H1 (cell line): Measurements from ENCODE around the gene PRRX1. TPM values are rescaled to one million over a fixed set of nuclear protein-coding genes. Genes with fewer than 3 reads are reported as not detected.

Source experiments
- CTCF ChIA-PET: fragments of 300-600 bp; sonication (Branson Sonifier 250); formaldehyde crosslinking; loops from one replicate; lab custom pipeline; 2021; ENCODE audit not compliant: partially characterized antibody; lab: Charles Lee
- POLR2A ChIA-PET: fragments of 300-600 bp; sonication (Branson Sonifier 250); formaldehyde crosslinking; loops from one replicate; lab custom pipeline; 2021; ENCODE audit warnings: inconsistent platforms; ENCODE audit not compliant: partially characterized antibody; lab: Charles Lee
- DNase-seq, 2 experiments: peaks; one replicate each; pipeline versions ENCODE4 v3.0.0 to v3.0.0-alpha.2; 2010 to 2022; ENCODE audit warnings: low spot score in 2 of 2, low read depth in 1 of 2, mixed read lengths in 1 of 2
- FAIRE-seq: peaks from 2 replicates; lab custom pipeline; 2011; peaks lifted over from hg19 to GRCh38; lab: Jason Lieb, UNC
- H2AFZ ChIP-seq: 2 replicates; pipeline ENCODE4 v1.8.1; 2012; ENCODE audit warnings: low read length, inconsistent platforms
- H2AK5ac ChIP-seq: 2 replicates; pipeline ENCODE4 v1.6.1; 2013; ENCODE audit warnings: low read depth, low read length
- H2BK120ac ChIP-seq: replicated peaks from 2 replicates; pipeline ENCODE3; 2013; ENCODE audit warnings: low read depth, low read length, inconsistent platforms
- H2BK12ac ChIP-seq: 2 replicates; pipeline ENCODE4 v1.6.1; 2013; ENCODE audit warnings: low read depth, low read length
- H2BK15ac ChIP-seq: 2 replicates; pipeline ENCODE4 v1.6.1; 2013; ENCODE audit warnings: low read length
- H2BK20ac ChIP-seq: 2 replicates; pipeline ENCODE4 v1.6.1; 2013; ENCODE audit warnings: low read length
- H2BK5ac ChIP-seq: 2 replicates; pipeline ENCODE4 v1.6.1; 2013; ENCODE audit warnings: low read depth, low read length
- H3K14ac ChIP-seq: 2 replicates; pipeline ENCODE4 v1.6.1; 2013; ENCODE audit warnings: inconsistent platforms; ENCODE audit not compliant: insufficient read length
- H3K18ac ChIP-seq: 2 replicates; pipeline ENCODE4 v1.6.1; 2013; ENCODE audit warnings: low read length; ENCODE audit errors: extremely low read depth
- H3K23ac ChIP-seq: 2 replicates; pipeline ENCODE4 v1.6.1; 2013; ENCODE audit warnings: inconsistent platforms; ENCODE audit not compliant: insufficient read length
- H3K23me2 ChIP-seq: 2 replicates; pipeline ENCODE4 v1.6.1; 2013; ENCODE audit warnings: low read depth, low read length
- H3K27ac ChIP-seq: 2 replicates; pipeline ENCODE4 v1.6.1; 2011; ENCODE audit warnings: low read depth, low read length, inconsistent platforms
- H3K27me3 ChIP-seq, 4 experiments: replicated peaks in 1 of 4; 1 replicate in 1 of 4; 2 replicates in 3 of 4; pipeline versions ENCODE4 v1.6.1 to v1.8.1; 2011 to 2013; ENCODE audit warnings: low read length in 3 of 4, mild to moderate bottlenecking in 3 of 4, inconsistent platforms in 2 of 4, mixed read lengths in 2 of 4, moderate library complexity in 1 of 4; ENCODE audit not compliant: control insufficient read depth in 3 of 4, insufficient read depth in 3 of 4; ENCODE audit errors: extremely low read depth in 1 of 4
- H3K36me3 ChIP-seq, 4 experiments: 2 replicates each; pipeline versions ENCODE4 v1.6.1 to v1.8.1; 2011 to 2013; ENCODE audit warnings: mild to moderate bottlenecking in 4 of 4, low read length in 3 of 4, moderate library complexity in 2 of 4, control low read depth in 1 of 4, inconsistent platforms in 1 of 4; ENCODE audit not compliant: insufficient read depth in 4 of 4, control insufficient read depth in 2 of 4
- H3K4ac ChIP-seq: replicated peaks from 2 replicates; pipeline ENCODE3; 2013; ENCODE audit warnings: low read length, low read depth, mixed read lengths, inconsistent platforms; ENCODE audit not compliant: insufficient read length
- H3K4me1 ChIP-seq, 4 experiments: replicated peaks in 1 of 4; 1 replicate in 1 of 4; 2 replicates in 3 of 4; pipeline versions ENCODE4 v1.6.1 to v1.8.1; 2011 to 2013; ENCODE audit warnings: low read length in 3 of 4, inconsistent platforms in 2 of 4, mixed read lengths in 1 of 4; ENCODE audit not compliant: insufficient read depth in 4 of 4, control insufficient read depth in 3 of 4
- H3K4me2 ChIP-seq, 2 experiments: 2 replicates each; pipeline versions ENCODE4 v1.6.1 to v1.8.1; 2011 to 2013; ENCODE audit warnings: low read depth in 2 of 2, low read length in 2 of 2, control low read depth in 1 of 2, inconsistent platforms in 1 of 2, mild to moderate bottlenecking in 1 of 2; ENCODE audit not compliant: insufficient read depth in 1 of 2
- H3K4me3 ChIP-seq, 4 experiments: fragments of 200-600, 300-600 bp in 1 of 4; sonication (generic), shearing (Covaris generic), sonication (Bioruptor Twin) in 1 of 4; 2 replicates each; pipeline versions ENCODE4 v1.5.1 to v1.8.1; 2011 to 2016; ENCODE audit warnings: low read length in 4 of 4, low read depth in 3 of 4, control low read depth in 2 of 4, inconsistent platforms in 2 of 4, mild to moderate bottlenecking in 2 of 4, mixed read lengths in 1 of 4, moderate library complexity in 1 of 4; ENCODE audit not compliant: insufficient read depth in 2 of 4; ENCODE audit errors: extremely low read depth in 1 of 4
- H3K56ac ChIP-seq: replicated peaks from 2 replicates; pipeline ENCODE3; 2013; ENCODE audit warnings: low read depth, mild to moderate bottlenecking, mixed read lengths, low read length, inconsistent platforms; ENCODE audit not compliant: insufficient read length
- H3K79me1 ChIP-seq: 2 replicates; pipeline ENCODE4 v1.6.1; 2013; ENCODE audit warnings: low read depth, low read length, control low read depth
- H3K79me2 ChIP-seq, 2 experiments: 2 replicates each; pipeline versions ENCODE4 v1.6.1 to v1.8.1; 2012 to 2013; ENCODE audit warnings: low read length in 2 of 2, mild to moderate bottlenecking in 2 of 2, inconsistent platforms in 1 of 2; ENCODE audit not compliant: insufficient read depth in 2 of 2, control insufficient read depth in 1 of 2
- H3K9ac ChIP-seq, 4 experiments: replicated peaks in 1 of 4; 1 replicate in 1 of 4; 2 replicates in 3 of 4; pipeline versions ENCODE4 v1.6.1 to v1.8.1; 2011 to 2013; ENCODE audit warnings: low read depth in 3 of 4, low read length in 3 of 4, control low read depth in 2 of 4, mild to moderate bottlenecking in 2 of 4, moderate library complexity in 2 of 4, inconsistent platforms in 1 of 4; ENCODE audit errors: extremely low read depth in 1 of 4
- H3K9me3 ChIP-seq, 2 experiments: 2 replicates each; pipeline versions ENCODE4 v1.6.1 to v1.8.1; 2012 to 2013; ENCODE audit warnings: mild to moderate bottlenecking in 2 of 2, moderate library complexity in 2 of 2, control low read depth in 1 of 2, inconsistent platforms in 1 of 2, low read depth in 1 of 2, low read length in 1 of 2, mixed read lengths in 1 of 2; ENCODE audit not compliant: insufficient read depth in 2 of 2
- H4K20me1 ChIP-seq, 2 experiments: replicated peaks in 1 of 2; 2 replicates each; pipeline versions ENCODE3 to v1.8.1; 2011 to 2013; ENCODE audit warnings: inconsistent platforms in 2 of 2, low read length in 2 of 2, mild to moderate bottlenecking in 1 of 2; ENCODE audit not compliant: insufficient read depth in 2 of 2, control insufficient read depth in 1 of 2
- H4K5ac ChIP-seq: 2 replicates; pipeline ENCODE4 v1.6.1; 2013; ENCODE audit warnings: low read length, low read depth, mixed read lengths, inconsistent platforms; ENCODE audit not compliant: insufficient read length
- H4K8ac ChIP-seq: 2 replicates; pipeline ENCODE4 v1.8.0; 2013; ENCODE audit warnings: mild to moderate bottlenecking, moderate library complexity, low read length, inconsistent platforms; ENCODE audit not compliant: insufficient read depth; ENCODE audit errors: extremely low read depth
- H4K91ac ChIP-seq: replicated peaks from 2 replicates; pipeline ENCODE3; 2013; ENCODE audit warnings: low read length, mixed read lengths, inconsistent platforms; ENCODE audit not compliant: insufficient read length
- CTCF ChIP-seq, 3 experiments: IDR thresholded peaks; 1 replicate in 2 of 3; 2 replicates in 1 of 3; pipeline versions ENCODE4 v1.5.1 to v1.6.1; 2011; ENCODE audit warnings: low read length in 3 of 3, mild to moderate bottlenecking in 3 of 3, inconsistent platforms in 2 of 3, low read depth in 1 of 3, moderate library complexity in 1 of 3; ENCODE audit not compliant: insufficient read depth in 1 of 3; ENCODE audit errors: control extremely low read depth in 1 of 3
- RAD21 ChIP-seq, 2 experiments: IDR thresholded peaks in 1 of 2; conservative IDR thresholded peaks in 1 of 2; 2 replicates each; pipeline ENCODE4 v1.6.1; 2011; ENCODE audit warnings: low read depth in 2 of 2, low read length in 2 of 2, improper control_type of control experiment in 1 of 2, inconsistent platforms in 1 of 2, mild to moderate bottlenecking in 1 of 2, moderate library complexity in 1 of 2
- SP4 ChIP-seq: IDR thresholded peaks from 2 replicates; pipeline ENCODE4 v1.6.1; 2012; ENCODE audit warnings: low read length, inconsistent platforms
- WGBS, 2 experiments: shearing (Covaris generic) in 1 of 2; methylation state at CpG; one replicate each; pipeline versions ENCODE4 v1.1.6 to v1.1.7; 2013 to 2015; ENCODE audit warnings: low lambda C conversion rate in 2 of 2, mixed read lengths in 2 of 2, inconsistent platforms in 1 of 2, low coverage in 1 of 2, missing lambda C conversion rate in 1 of 2; ENCODE audit not compliant: insufficient replicate concordance in 2 of 2, insufficient coverage in 1 of 2, insufficient read length in 1 of 2; ENCODE audit errors: extremely low coverage in 1 of 2, missing lambda C conversion rate in 1 of 2; 5-methylcytosine and 5-hydroxymethylcytosine counted together
- polyA plus RNA-seq, 7 experiments: library from polyadenylated mRNA; depleted of rRNA in 3 of 7; stranded (reverse) in 5 of 7; unstranded in 2 of 7; fragments of >200 nt in 5 of 7; fragments of 200-250 nt in 2 of 7; gene quantifications; 1 replicate in 5 of 7; 2 replicates in 1 of 7; 4 replicates in 1 of 7; pipeline versions ENCODE4 v1.2.1 to v1.2.3, GENCODE V29; 2011 to 2013; ENCODE audit warnings: missing spikeins in 2 of 7, mixed read lengths in 2 of 7
- total RNA-seq: library from RNA; stranded (reverse); fragmentation: NEBNext Ultra II Directional; extraction: Animal tissue kit (Norgen Biotek cat#: 25700); gene quantifications from 2 replicates; pipeline ENCODE4 v1.2.1, GENCODE V29; 2021

PRRX1 gene
- total and polyA plus RNA-seq, 2 of the 8 experiments (the other 6 are each of a cell fraction or from before 2014, with no cell fraction given) = not detected

- Histone ChIP-seq H3K23me2 (no peaks in the 10 kb centered on the region), H3K27me3 (no peaks in the 10 kb centered on the region), H3K18ac (no peak overlapping the region), H4K8ac (no peak overlapping the region), H3K4me3 (no peak overlapping the region), H3K9me3 (no peaks in the 10 kb centered on the region), H3K23ac (no peak overlapping the region), H2BK5ac (no peak overlapping the region), H3K4me1 (no peaks in the 10 kb centered on the region), H2BK15ac (no peak overlapping the region), H3K4ac (no peak overlapping the region), H2BK20ac (no peak overlapping the region), H2AK5ac (no peak overlapping the region), H2BK120ac (no peak overlapping the region), H3K79me2 (no peaks in the 10 kb centered on the region), H3K4me2 (no peak overlapping the region), H3K36me3 (no peaks in the 10 kb centered on the region), H3K27ac (no peak overlapping the region), H3K56ac (no peak overlapping the region), H3K14ac (no peak overlapping the region), H3K79me1 (no peaks in the 10 kb centered on the region), H2BK12ac (no peak overlapping the region), H4K20me1 (no peaks in the 10 kb centered on the region), H2AFZ (no peak overlapping the region), H4K91ac (no peak overlapping the region), H4K5ac (no peak overlapping the region), H3K9ac (no peak overlapping the region)
- peak; percentile 52 to 63 for TF ChIP-seq RAD21 (IDR thresholded peaks at IDR 0.05 in 1 of 2, conservative IDR thresholded peaks at IDR 0.05 in 1 of 2; ENCODE audit: low read depth in 2 of 2, low read length in 2 of 2)
- TF ChIP-seq SP4 = no peak
- peak in 2 of 3 experiments; percentile 16 to 34; a peak in 1 of 4 replicates for TF ChIP-seq CTCF (IDR thresholded peaks at IDR 0.05; ENCODE audit: control extremely low read depth in 1 of 3, insufficient read depth in 1 of 3, low read depth in 1 of 3, low read length in 3 of 3)
- 89% methylated on average over 10 of the region's 10 CpGs; no CpG with 5 or more reads in 1 of the 2 experiments for WGBS, 2 experiments
- ChIA-PET POLR2A (no interaction called here), CTCF (interaction anchor here (0.8 to 2.1 kb wide), 11 partner anchors 10 to 161 kb away, joined by 3 to 17 read pairs (median 3); no protein-coding TSS in a partner anchor)
- no peak for DNase-seq
- FAIRE-seq = no peak
Measured at GRCh38 chr1:170765712-170766330, 101.9 kb downstream of the PRRX1 start.
